Breast epithelium (tissue), 3 donors: ENCODE measurements around the gene YY1.

Experiments used
- POLR2A ChIP-seq: fragments of 450-650 bp; IDR thresholded peaks from one replicate; pipeline ENCODE4 v1.6.1; 2016; ENCODE audit warnings: antibody characterized with exemption, mild to moderate bottlenecking, moderate library complexity
- TF ChIP-seq, protein P1 (sequence below), 3 donors: fragments of 450-650 bp; IDR thresholded peaks; one replicate each; pipeline ENCODE4 v1.5.1; 2016 to 2017; ENCODE audit warnings: antibody characterized with exemption in 3 of 3, mild to moderate bottlenecking in 3 of 3, moderate library complexity in 3 of 3

- TF ChIP-seq, protein P1, sequence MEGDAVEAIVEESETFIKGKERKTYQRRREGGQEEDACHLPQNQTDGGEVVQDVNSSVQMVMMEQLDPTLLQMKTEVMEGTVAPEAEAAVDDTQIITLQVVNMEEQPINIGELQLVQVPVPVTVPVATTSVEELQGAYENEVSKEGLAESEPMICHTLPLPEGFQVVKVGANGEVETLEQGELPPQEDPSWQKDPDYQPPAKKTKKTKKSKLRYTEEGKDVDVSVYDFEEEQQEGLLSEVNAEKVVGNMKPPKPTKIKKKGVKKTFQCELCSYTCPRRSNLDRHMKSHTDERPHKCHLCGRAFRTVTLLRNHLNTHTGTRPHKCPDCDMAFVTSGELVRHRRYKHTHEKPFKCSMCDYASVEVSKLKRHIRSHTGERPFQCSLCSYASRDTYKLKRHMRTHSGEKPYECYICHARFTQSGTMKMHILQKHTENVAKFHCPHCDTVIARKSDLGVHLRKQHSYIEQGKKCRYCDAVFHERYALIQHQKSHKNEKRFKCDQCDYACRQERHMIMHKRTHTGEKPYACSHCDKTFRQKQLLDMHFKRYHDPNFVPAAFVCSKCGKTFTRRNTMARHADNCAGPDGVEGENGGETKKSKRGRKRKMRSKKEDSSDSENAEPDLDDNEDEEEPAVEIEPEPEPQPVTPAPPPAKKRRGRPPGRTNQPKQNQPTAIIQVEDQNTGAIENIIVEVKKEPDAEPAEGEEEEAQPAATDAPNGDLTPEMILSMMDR (IDR thresholded peaks at IDR 0.05): no peak
- TF ChIP-seq POLR2A: no peak
These were observed 45.3 kb downstream of the YY1 start for GRCh38 chr14:100283984-100284881.
